ENCODE data around the gene TNS1. TPM values are rescaled to one million over a fixed set of nuclear protein-coding genes. Genes with fewer than 3 reads are reported as not detected.

TNS1 gene
- total RNA-seq, 1 experiment from 2014 or later: 3.4 TPM

DNA sequence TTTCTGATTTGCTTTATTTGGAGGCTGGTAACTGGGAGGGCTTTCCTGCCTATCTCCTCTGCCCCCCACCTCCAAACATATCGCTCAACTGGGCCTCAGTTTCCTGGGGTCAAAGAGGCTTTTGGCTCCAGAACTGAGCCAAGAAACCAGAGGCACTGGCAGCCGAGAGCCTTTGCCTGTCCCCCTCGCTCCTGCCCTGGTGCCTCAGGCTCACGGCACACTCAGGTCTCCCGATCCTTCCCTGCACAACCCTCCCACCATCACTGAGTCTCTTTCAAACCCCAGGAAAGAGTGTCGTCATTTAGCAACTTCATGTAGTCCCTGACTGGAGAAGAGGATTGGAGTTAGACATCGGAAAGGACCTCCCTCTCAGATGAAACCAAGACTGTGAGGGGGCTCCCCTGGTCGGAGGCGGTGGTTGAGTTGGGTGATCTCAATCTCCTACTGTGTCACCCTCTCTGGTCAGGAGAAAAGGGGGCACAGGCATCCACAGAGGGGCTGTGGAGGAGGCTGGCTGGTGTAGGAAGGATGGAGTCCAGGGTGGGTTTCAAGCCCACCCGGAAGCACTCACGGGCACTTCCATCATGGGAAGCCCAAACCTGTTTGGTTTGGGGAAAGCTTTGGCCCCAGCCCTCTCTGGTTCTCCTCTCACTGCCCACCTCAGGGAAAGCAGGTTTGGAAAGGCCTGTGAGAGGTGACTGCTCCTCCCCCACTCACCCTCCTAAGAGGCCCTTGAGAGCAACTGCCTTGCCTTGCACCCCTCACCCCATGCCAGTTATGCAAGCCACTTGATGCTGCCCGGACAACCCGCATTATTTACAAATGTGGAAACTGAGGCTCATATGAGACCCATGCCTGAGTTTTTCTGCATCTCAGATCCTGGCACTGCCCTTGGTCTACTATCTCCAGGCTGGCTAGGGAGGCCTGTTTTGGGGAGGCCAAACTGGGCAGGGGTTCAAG is 62.3 kb downstream of the TNS1 start:
- Histone ChIP-seq H3K4ac (ENCODE audit: low read depth, low read length) (no peak overlapping the region), H2AFZ (ENCODE audit: low read length) (no peak overlapping the region), H2AK5ac (ENCODE audit: insufficient read length, low read length) (no peak overlapping the region), H4K91ac (ENCODE audit: insufficient read length, low read depth, low read length) (no peak overlapping the region), H3T11ph (ENCODE audit: low read length) (no peak overlapping the region), H3K27me3 (ENCODE audit: insufficient read depth, low read length) (no peaks in the 10 kb centered on the region), H3K4me2 (ENCODE audit: insufficient read depth, insufficient read length, low read length) (no peak overlapping the region), H3K23ac (ENCODE audit: insufficient read length, low read depth, low read length) (no peak overlapping the region), H3K14ac (ENCODE audit: insufficient read depth, low read length) (no peak overlapping the region; the same call in 1 of the 2 replicates), H3K79me2 (ENCODE audit: insufficient read depth, low read length) (no peaks in the 10 kb centered on the region), H2BK5ac (ENCODE audit: insufficient read length, low read length) (no peak overlapping the region), H2BK15ac (ENCODE audit: low read depth, low read length) (no peak overlapping the region), H2BK20ac (ENCODE audit: low read depth, low read length, poor library complexity, severe bottlenecking) (no peak overlapping the region), H3K27ac (ENCODE audit: insufficient read length, low read depth, low read length) (no peak overlapping the region), H3K9me3 (ENCODE audit: control insufficient read depth, low read depth, low read length) (no peaks in the 10 kb centered on the region), H4K8ac (replicated peaks; ENCODE audit: insufficient read length, low read depth, low read length) (no peak overlapping the region), H3K18ac (ENCODE audit: insufficient read length, low read depth, low read length) (no peak overlapping the region), H4K20me1 (ENCODE audit: control insufficient read depth, insufficient read depth, insufficient read length) (no peaks in the 10 kb centered on the region), H4K5ac (ENCODE audit: insufficient read length, low read depth, low read length) (no peak overlapping the region), H2BK120ac (ENCODE audit: low read depth, low read length, poor library complexity, severe bottlenecking) (no peak overlapping the region), H3K56ac (ENCODE audit: insufficient read length, low read depth, low read length) (no peak overlapping the region), H3K9ac (ENCODE audit: extremely low read depth, insufficient read length, low read length) (no peak overlapping the region), H3K23me2 (ENCODE audit: insufficient read length, low read depth, low read length, poor library complexity, severe bottlenecking) (no peaks in the 10 kb centered on the region), H3K4me1 (ENCODE audit: insufficient read depth, low read length) (peaks cover 19% of the 10 kb centered on the region; the same call in 1 of the 2 replicates), H3K79me1 (ENCODE audit: insufficient read depth, low read depth, low read length, poor library complexity, severe bottlenecking) (no peaks in the 10 kb centered on the region), H2BK12ac (ENCODE audit: insufficient read length, low read depth, low read length) (no peak overlapping the region)
- H3K4me3 Mint-ChIP-seq: no peak overlapping the region
- WGBS (ENCODE audit: extremely low coverage, insufficient read length, low lambda C conversion rate): no CpG with 5 or more reads among the region's 13 CpGs
- H3K27me3 Mint-ChIP-seq (ENCODE audit: low read depth): peaks cover 1% of the 10 kb centered on the region; the same call in 1 of the 2 replicates
- DNase-seq: no peak
- no peaks in the 10 kb centered on the region for H3K36me3 Mint-ChIP-seq (ENCODE audit: insufficient read depth in 1 of 3, low read depth in 3 of 3)
- TF ChIP-seq, protein P1, sequence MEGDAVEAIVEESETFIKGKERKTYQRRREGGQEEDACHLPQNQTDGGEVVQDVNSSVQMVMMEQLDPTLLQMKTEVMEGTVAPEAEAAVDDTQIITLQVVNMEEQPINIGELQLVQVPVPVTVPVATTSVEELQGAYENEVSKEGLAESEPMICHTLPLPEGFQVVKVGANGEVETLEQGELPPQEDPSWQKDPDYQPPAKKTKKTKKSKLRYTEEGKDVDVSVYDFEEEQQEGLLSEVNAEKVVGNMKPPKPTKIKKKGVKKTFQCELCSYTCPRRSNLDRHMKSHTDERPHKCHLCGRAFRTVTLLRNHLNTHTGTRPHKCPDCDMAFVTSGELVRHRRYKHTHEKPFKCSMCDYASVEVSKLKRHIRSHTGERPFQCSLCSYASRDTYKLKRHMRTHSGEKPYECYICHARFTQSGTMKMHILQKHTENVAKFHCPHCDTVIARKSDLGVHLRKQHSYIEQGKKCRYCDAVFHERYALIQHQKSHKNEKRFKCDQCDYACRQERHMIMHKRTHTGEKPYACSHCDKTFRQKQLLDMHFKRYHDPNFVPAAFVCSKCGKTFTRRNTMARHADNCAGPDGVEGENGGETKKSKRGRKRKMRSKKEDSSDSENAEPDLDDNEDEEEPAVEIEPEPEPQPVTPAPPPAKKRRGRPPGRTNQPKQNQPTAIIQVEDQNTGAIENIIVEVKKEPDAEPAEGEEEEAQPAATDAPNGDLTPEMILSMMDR (conservative IDR thresholded peaks at IDR 0.05): no peak
- no peak overlapping the region; a peak in 1 of 7 replicates for H3K27ac Mint-ChIP-seq
- H3K9me3 Mint-ChIP-seq: no peaks in the 10 kb centered on the region
- H3K4me1 Mint-ChIP-seq: peaks cover 36 to 37% of the 10 kb centered on the region in 2 experiments
